ENCODE measurements around the gene SLC5A2.
A peak's percentile ranks its signal among the peaks of the same experiment; 100 is the strongest.

SLC5A2 gene

DNA sequence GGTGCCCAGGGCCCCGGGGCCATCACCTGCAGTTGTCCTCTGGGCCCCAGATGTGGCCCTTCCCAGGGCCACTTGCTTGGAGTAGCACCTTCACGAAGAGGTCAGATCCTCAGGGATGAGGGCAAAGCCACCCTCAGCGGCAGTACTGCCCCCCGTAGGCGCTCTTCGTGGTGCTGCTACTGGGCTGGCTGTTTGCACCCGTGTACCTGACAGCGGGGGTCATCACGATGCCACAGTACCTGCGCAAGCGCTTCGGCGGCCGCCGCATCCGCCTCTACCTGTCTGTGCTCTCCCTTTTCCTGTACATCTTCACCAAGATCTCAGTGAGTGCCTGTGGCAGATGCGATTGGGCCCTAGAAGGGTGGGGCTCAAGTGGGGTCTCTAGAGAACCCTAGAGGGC lies 2.6 kb downstream of the SLC5A2 start:
- TF ChIP-seq ZNF565 (CRISPR knock-in tag; conservative IDR thresholded peaks at IDR 0.05; ENCODE audit: low read depth) (no peak), SNAI2 (CRISPR knock-in tag; IDR thresholded peaks at IDR 0.05) (no peak), GLIS3 (CRISPR knock-in tag; IDR thresholded peaks at IDR 0.05) (no peak), ZNF8 (CRISPR knock-in tag; IDR thresholded peaks at IDR 0.05) (no peak), ZC3H10 (CRISPR knock-in tag; IDR thresholded peaks at IDR 0.05) (no peak), ZFP3 (CRISPR knock-in tag; IDR thresholded peaks at IDR 0.05) (no peak), ZNF70 (CRISPR knock-in tag; IDR thresholded peaks at IDR 0.05) (no peak)
- TF ChIP-seq, protein P1, sequence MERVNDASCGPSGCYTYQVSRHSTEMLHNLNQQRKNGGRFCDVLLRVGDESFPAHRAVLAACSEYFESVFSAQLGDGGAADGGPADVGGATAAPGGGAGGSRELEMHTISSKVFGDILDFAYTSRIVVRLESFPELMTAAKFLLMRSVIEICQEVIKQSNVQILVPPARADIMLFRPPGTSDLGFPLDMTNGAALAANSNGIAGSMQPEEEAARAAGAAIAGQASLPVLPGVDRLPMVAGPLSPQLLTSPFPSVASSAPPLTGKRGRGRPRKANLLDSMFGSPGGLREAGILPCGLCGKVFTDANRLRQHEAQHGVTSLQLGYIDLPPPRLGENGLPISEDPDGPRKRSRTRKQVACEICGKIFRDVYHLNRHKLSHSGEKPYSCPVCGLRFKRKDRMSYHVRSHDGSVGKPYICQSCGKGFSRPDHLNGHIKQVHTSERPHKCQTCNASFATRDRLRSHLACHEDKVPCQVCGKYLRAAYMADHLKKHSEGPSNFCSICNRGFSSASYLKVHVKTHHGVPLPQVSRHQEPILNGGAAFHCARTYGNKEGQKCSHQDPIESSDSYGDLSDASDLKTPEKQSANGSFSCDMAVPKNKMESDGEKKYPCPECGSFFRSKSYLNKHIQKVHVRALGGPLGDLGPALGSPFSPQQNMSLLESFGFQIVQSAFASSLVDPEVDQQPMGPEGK (CRISPR knock-in tag; IDR thresholded peaks at IDR 0.05; ENCODE audit: borderline replicate concordance), result no peak
- no peak for ATAC-seq

DNA sequence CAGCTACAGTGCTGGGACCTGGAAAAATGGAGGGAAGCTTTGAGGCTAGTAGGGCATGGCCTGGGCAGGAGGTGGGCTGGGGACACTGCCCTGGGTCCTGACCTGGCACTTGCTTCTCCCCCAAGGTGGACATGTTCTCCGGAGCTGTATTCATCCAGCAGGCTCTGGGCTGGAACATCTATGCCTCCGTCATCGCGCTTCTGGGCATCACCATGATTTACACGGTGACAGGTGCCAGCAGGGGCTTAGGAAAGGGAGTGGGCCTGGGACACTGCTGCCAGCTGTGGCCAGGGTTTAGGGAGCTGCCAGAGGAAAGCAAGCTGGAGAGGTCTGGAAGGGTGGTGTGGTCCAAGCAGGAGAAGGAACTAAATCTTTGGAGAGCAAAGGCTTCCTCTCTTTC lies 3.1 kb downstream of the SLC5A2 start:
- TF ChIP-seq ESRRG (CRISPR knock-in tag; IDR thresholded peaks at IDR 0.05) (no peak), SNAI2 (CRISPR knock-in tag; IDR thresholded peaks at IDR 0.05) (no peak), ARNTL (CRISPR knock-in tag; IDR thresholded peaks at IDR 0.05; ENCODE audit: borderline replicate concordance, low read depth) (no peak), ZNF70 (CRISPR knock-in tag; IDR thresholded peaks at IDR 0.05) (no peak), ZFP30 (CRISPR knock-in tag; IDR thresholded peaks at IDR 0.05) (no peak), OSR1 (CRISPR knock-in tag; IDR thresholded peaks at IDR 0.05) (no peak), TCF4 (CRISPR knock-in tag; IDR thresholded peaks at IDR 0.05; ENCODE audit: borderline replicate concordance) (no peak), ZNF565 (CRISPR knock-in tag; conservative IDR thresholded peaks at IDR 0.05; ENCODE audit: low read depth) (no peak), ZNF8 (CRISPR knock-in tag; IDR thresholded peaks at IDR 0.05) (no peak), PPARA (CRISPR knock-in tag; IDR thresholded peaks at IDR 0.05; ENCODE audit: borderline replicate concordance) (no peak)
- TF ChIP-seq, protein P2, sequence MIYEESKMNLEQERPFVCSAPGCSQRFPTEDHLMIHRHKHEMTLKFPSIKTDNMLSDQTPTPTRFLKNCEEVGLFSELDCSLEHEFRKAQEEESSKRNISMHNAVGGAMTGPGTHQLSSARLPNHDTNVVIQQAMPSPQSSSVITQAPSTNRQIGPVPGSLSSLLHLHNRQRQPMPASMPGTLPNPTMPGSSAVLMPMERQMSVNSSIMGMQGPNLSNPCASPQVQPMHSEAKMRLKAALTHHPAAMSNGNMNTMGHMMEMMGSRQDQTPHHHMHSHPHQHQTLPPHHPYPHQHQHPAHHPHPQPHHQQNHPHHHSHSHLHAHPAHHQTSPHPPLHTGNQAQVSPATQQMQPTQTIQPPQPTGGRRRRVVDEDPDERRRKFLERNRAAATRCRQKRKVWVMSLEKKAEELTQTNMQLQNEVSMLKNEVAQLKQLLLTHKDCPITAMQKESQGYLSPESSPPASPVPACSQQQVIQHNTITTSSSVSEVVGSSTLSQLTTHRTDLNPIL (CRISPR knock-in tag; IDR thresholded peaks at IDR 0.05; ENCODE audit: low read depth), result no peak
- TF ChIP-seq, protein P1 (CRISPR knock-in tag; IDR thresholded peaks at IDR 0.05; ENCODE audit: borderline replicate concordance), result no peak
- TF ChIP-seq, protein P3, sequence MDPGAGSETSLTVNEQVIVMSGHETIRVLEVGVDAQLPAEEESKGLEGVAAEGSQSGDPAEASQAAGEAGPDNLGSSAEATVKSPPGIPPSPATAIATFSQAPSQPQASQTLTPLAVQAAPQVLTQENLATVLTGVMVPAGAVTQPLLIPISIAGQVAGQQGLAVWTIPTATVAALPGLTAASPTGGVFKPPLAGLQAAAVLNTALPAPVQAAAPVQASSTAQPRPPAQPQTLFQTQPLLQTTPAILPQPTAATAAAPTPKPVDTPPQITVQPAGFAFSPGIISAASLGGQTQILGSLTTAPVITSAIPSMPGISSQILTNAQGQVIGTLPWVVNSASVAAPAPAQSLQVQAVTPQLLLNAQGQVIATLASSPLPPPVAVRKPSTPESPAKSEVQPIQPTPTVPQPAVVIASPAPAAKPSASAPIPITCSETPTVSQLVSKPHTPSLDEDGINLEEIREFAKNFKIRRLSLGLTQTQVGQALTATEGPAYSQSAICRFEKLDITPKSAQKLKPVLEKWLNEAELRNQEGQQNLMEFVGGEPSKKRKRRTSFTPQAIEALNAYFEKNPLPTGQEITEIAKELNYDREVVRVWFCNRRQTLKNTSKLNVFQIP (CRISPR knock-in tag; IDR thresholded peaks at IDR 0.05; ENCODE audit: borderline replicate concordance, low read depth), result no peak

DNA sequence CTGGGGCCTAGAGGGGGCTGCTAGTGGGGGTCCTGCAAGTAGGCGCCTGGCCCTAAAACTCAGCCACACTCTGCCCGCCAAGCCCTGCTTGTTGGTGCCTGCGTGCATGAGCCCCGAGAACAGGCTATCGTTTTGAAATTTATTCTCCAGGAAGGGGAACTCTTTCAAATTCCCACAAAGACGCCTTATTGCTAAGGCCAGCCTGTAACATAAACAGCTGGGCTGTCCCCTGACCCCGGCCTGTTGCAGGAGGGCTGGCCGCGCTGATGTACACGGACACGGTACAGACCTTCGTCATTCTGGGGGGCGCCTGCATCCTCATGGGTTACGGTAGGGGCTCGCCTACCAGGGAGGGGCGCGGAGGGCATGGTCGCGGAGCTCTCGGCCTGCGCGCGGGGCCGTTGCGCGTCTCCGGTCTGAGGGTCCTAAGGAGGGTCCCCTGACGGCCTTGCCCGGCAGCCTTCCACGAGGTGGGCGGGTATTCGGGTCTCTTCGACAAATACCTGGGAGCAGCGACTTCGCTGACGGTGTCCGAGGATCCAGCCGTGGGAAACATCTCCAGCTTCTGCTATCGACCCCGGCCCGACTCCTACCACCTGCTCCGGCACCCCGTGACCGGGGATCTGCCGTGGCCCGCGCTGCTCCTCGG lies 4.3 kb downstream of the SLC5A2 start:
- TF ChIP-seq SNAI2 (CRISPR knock-in tag; IDR thresholded peaks at IDR 0.05) (no peak), ESRRG (CRISPR knock-in tag; IDR thresholded peaks at IDR 0.05) (no peak), ISL1 (CRISPR knock-in tag; IDR thresholded peaks at IDR 0.05) (no peak)
- ATAC-seq, result no peak

More for the DNA sequence above, 3.1 kb downstream of the SLC5A2 start:
- no peak for ATAC-seq

DNA sequence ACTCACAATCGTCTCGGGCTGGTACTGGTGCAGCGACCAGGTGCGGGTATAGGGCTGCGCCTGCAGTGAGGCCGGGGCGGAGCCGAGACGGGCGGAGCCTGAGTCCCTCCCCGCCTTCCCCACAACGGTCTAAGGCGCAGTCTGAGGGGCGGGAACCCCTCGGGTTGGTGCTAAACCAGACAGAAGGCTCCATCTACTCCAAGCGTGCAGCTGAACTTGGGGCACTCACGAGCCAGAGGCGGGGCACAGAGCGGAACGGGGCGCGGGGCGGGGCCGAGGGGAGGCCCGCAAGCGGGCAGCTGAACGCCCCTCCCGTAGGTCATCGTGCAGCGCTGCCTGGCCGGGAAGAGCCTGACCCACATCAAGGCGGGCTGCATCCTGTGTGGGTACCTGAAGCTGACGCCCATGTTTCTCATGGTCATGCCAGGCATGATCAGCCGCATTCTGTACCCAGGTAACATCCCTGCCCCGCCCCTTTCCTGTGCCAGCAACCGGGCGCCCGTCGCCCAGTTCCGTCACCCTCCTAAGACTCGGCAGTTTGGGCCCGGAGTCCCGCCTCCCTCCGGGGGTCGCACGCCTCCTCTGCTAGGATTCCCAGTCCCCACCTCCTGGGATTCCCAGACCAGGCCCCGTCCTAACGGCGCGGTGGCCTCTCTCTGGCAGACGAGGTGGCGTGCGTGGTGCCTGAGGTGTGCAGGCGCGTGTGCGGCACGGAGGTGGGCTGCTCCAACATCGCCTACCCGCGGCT lies 5.0 kb downstream of the SLC5A2 start:
- ATAC-seq, result peak; percentile 82
- TF ChIP-seq ZNF565 (CRISPR knock-in tag; conservative IDR thresholded peaks at IDR 0.05; ENCODE audit: low read depth) (no peak), ZNF70 (CRISPR knock-in tag; IDR thresholded peaks at IDR 0.05) (peak; percentile 22; the same call in 1 of the 2 replicates)

Measured in SK-N-SH treated with all-trans-retinoic acid at 6 μM for 48 hours (cell line).